ENCODE measurements around the gene POLN. TPM values are rescaled to one million over a fixed set of nuclear protein-coding genes. Genes with fewer than 3 reads are reported as not detected.

POLN gene
- total RNA-seq, 4 donors from 2014 or later = 0.26 to 5.8 (median 5.5) TPM; not detected in 1

GRCh38 chr4:2159931-2160330 is 82.0 kb downstream of the POLN start:
- intact Hi-C loops (cut with DNase I; ENCODE audit: low total_unique reads) = no loop called here
- Histone ChIP-seq H3K9me3 (no peaks in the 10 kb centered on the region), H3K27me3 (no peaks in the 10 kb centered on the region), H3K4me1 (no peaks in the 10 kb centered on the region), H3K4me3 (no peak overlapping the region), H3K36me3 (no peaks in the 10 kb centered on the region), H3K27ac (no peak overlapping the region)
- no peak for DNase-seq
- no peak for TF ChIP-seq CTCF (IDR thresholded peaks at IDR 0.05)
- no peak for TF ChIP-seq POLR2A (IDR thresholded peaks at IDR 0.05)

GRCh38 chr4:2155246-2155645 is 86.7 kb downstream of the POLN start:
- Histone ChIP-seq H3K4me3 (no peak overlapping the region), H3K4me1 (no peaks in the 10 kb centered on the region), H3K36me3 (no peaks in the 10 kb centered on the region), H3K27ac (no peak overlapping the region), H3K9me3 (no peaks in the 10 kb centered on the region), H3K27me3 (no peaks in the 10 kb centered on the region)
- no peak for DNase-seq
- TF ChIP-seq CTCF (IDR thresholded peaks at IDR 0.05) (no peak), POLR2A (IDR thresholded peaks at IDR 0.05) (no peak)
- intact Hi-C loops (cut with DNase I; ENCODE audit: low total_unique reads) = no loop called here

GRCh38 chr4:2154215-2154740 is 87.6 kb downstream of the POLN start:
- H3K27ac ChIP-seq = no peak overlapping the region
- DNase-seq = no peak

GRCh38 chr4:2151544-2151943 is 90.4 kb downstream of the POLN start:
- H3K4me1 ChIP-seq = no peaks in the 10 kb centered on the region
- no peak overlapping the region for H3K27ac ChIP-seq
- TF ChIP-seq CTCF (IDR thresholded peaks at IDR 0.05) (no peak), POLR2A (IDR thresholded peaks at IDR 0.05) (no peak)
- no peaks in the 10 kb centered on the region for H3K27me3 ChIP-seq
- DNase-seq = no peak
- H3K9me3 ChIP-seq = no peaks in the 10 kb centered on the region
- H3K4me3 ChIP-seq = no peak overlapping the region
- H3K36me3 ChIP-seq = no peaks in the 10 kb centered on the region
- intact Hi-C loops (cut with DNase I; ENCODE audit: low total_unique reads) = no loop called here

More at GRCh38 chr4:2154215-2154740, 87.6 kb downstream of the POLN start:
- Histone ChIP-seq H3K4me1 (no peaks in the 10 kb centered on the region), H3K27me3 (no peaks in the 10 kb centered on the region), H3K9me3 (no peaks in the 10 kb centered on the region), H3K4me3 (no peak overlapping the region), H3K36me3 (no peaks in the 10 kb centered on the region)
- no peak for TF ChIP-seq CTCF (IDR thresholded peaks at IDR 0.05)
- TF ChIP-seq POLR2A (IDR thresholded peaks at IDR 0.05) = no peak
- intact Hi-C loops (cut with DNase I; ENCODE audit: low total_unique reads) = no loop called here

- intact Hi-C loops (cut with DNase I; ENCODE audit: low total_unique reads) = no loop called here
- H3K9me3 ChIP-seq = no peaks in the 10 kb centered on the region
- DNase-seq = no peak
- no peak overlapping the region for H3K4me3 ChIP-seq
- no peaks in the 10 kb centered on the region for H3K36me3 ChIP-seq
- H3K4me1 ChIP-seq = no peaks in the 10 kb centered on the region
- no peak overlapping the region for H3K27ac ChIP-seq
- H3K27me3 ChIP-seq = no peaks in the 10 kb centered on the region
- TF ChIP-seq POLR2A (IDR thresholded peaks at IDR 0.05) (no peak), CTCF (IDR thresholded peaks at IDR 0.05) (no peak)
These were observed 91.8 kb downstream of the POLN start for GRCh38 chr4:2150076-2150475.

All from uterus (tissue), 4 donors.